K562 (cell line): ENCODE measurements around the gene GGNBP2.

ENCODE experiments used
- FOS ChIP-seq: IDR thresholded peaks from 3 replicates; pipeline ENCODE4 v1.6.1; 2011; ENCODE audit not compliant: insufficient read length; ENCODE audit errors: extremely low read depth
- POLR2AphosphoS5 ChIP-seq: IDR thresholded peaks from 2 replicates; pipeline ENCODE4 v1.6.1; 2011; ENCODE audit warnings: mild to moderate bottlenecking, low read depth, low read length, moderate library complexity; ENCODE audit not compliant: control insufficient read depth, insufficient read depth
- SP1 ChIP-seq: sonication (generic); formaldehyde crosslinking; IDR thresholded peaks from 2 replicates; pipeline ENCODE4 v1.8.1; 2022; ENCODE audit warnings: mild to moderate bottlenecking, missing genetic modification reagents

GRCh38 chr17:36629252-36629847, 84.6 kb downstream of the GGNBP2 start:
- TF ChIP-seq FOS (no peak), POLR2AphosphoS5 (no peak), SP1 (CRISPR knock-in tag) (no peak)
